Gastrocnemius medialis (tissue), 4 donors: ENCODE data around the gene GRM1.

Experiments used
- CTCF ChIP-seq, 5 experiments: fragments of 450-650 bp in 3 of 5; fragments of 200-600 bp in 2 of 5; sonication (generic) in 2 of 5; IDR thresholded peaks in 4 of 5; conservative IDR thresholded peaks in 1 of 5; 1 replicate in 4 of 5; 2 replicates in 1 of 5; pipeline ENCODE4 v1.5.1; 2016 to 2019; ENCODE audit warnings: antibody characterized with exemption in 5 of 5, mild to moderate bottlenecking in 3 of 5, moderate library complexity in 3 of 5
- POLR2A ChIP-seq, 2 donors: fragments of 450-650 bp; IDR thresholded peaks; one replicate each; pipeline ENCODE4 v1.6.1; 2017; ENCODE audit warnings: antibody characterized with exemption in 2 of 2, mild to moderate bottlenecking in 2 of 2, moderate library complexity in 2 of 2

GRCh38 chr6:146123616-146124015 lies 94.8 kb downstream of the GRM1 start:
- TF ChIP-seq POLR2A (IDR thresholded peaks at IDR 0.05) (no peak), CTCF (IDR thresholded peaks at IDR 0.05 in 4 of 5, conservative IDR thresholded peaks at IDR 0.05 in 1 of 5) (no peak)
